CD4-positive, alpha-beta T cell (primary cell): ENCODE results near the gene TRIM67. TPM values are rescaled to one million over a fixed set of nuclear protein-coding genes. Genes with fewer than 3 reads are reported as not detected.

ENCODE experiments used
- ATAC-seq: fragments of 200-7000 bp; cut with Tn5 transposase; one replicate; pipeline ENCODE4 v1.10.0; 2022; ENCODE audit warnings: mild to moderate bottlenecking; ENCODE audit not compliant: poor library complexity
- CTCF ChIA-PET: fragments of 350-600 bp; sonication (Branson Sonifier 250); formaldehyde crosslinking; loops from one replicate; lab custom pipeline; 2021; ENCODE audit warnings: antibody characterized with exemption, inconsistent platforms; lab: Charles Lee
- POLR2A ChIA-PET: fragments of 350-600 bp; sonication (Branson Sonifier 250); formaldehyde crosslinking; loops from one replicate; lab custom pipeline; 2021; ENCODE audit warnings: antibody characterized with exemption, inconsistent platforms; lab: Charles Lee
- DNase-seq, 14 experiments: peaks; one replicate each; pipeline ENCODE4 v3.0.0-alpha.2; 2013 to 2020; ENCODE audit warnings: mixed read lengths in 2 of 14
- H3K27ac ChIP-seq, 2 donors: one replicate each; pipeline versions ENCODE4 v1.5.1 to v1.7.0; 2013; ENCODE audit warnings: low read length in 2 of 2, low read depth in 1 of 2, mild to moderate bottlenecking in 1 of 2
- H3K27me3 ChIP-seq, 2 experiments: 1 replicate in 1 of 2; 2 replicates in 1 of 2; pipeline versions ENCODE4 v1.6.1 to v1.7.0; 2013; ENCODE audit warnings: low read length in 2 of 2, control low read depth in 1 of 2, mild to moderate bottlenecking in 1 of 2, moderate library complexity in 1 of 2; ENCODE audit not compliant: insufficient read depth in 2 of 2, control insufficient read depth in 1 of 2
- H3K36me3 ChIP-seq: one replicate; pipeline ENCODE4 v1.6.1; 2013; ENCODE audit warnings: low read length, control low read depth; ENCODE audit not compliant: insufficient read depth
- H3K4me1 ChIP-seq: one replicate; pipeline ENCODE4 v1.6.1; 2013; ENCODE audit warnings: low read length, control low read depth; ENCODE audit not compliant: insufficient read depth
- H3K4me3 ChIP-seq: one replicate; pipeline ENCODE4 v1.5.1; 2013; ENCODE audit warnings: mild to moderate bottlenecking, low read length, moderate library complexity
- H3K9me3 ChIP-seq, 2 experiments: 1 replicate in 1 of 2; 2 replicates in 1 of 2; pipeline versions ENCODE4 v1.6.1 to v1.7.0; 2013; ENCODE audit warnings: low read length in 2 of 2, mild to moderate bottlenecking in 2 of 2, control low read depth in 1 of 2, moderate library complexity in 1 of 2; ENCODE audit not compliant: control insufficient read depth in 1 of 2, insufficient read depth in 1 of 2
- H3K27ac Mint-ChIP-seq: one replicate; pipeline ENCODE4 v1.8.0; 2020; ENCODE audit warnings: mixed read lengths
- H3K27me3 Mint-ChIP-seq: one replicate; pipeline ENCODE4 v1.8.0; 2021; ENCODE audit warnings: mixed read lengths
- H3K36me3 Mint-ChIP-seq: one replicate; pipeline ENCODE4 v1.8.0; 2021; ENCODE audit warnings: low read depth, mixed read lengths
- H3K4me1 Mint-ChIP-seq: one replicate; pipeline ENCODE4 v1.8.0; 2021; ENCODE audit warnings: low read depth, mixed read lengths
- H3K4me3 Mint-ChIP-seq: one replicate; pipeline ENCODE4 v1.8.0; 2020; ENCODE audit warnings: mild to moderate bottlenecking, mixed read lengths
- H3K9me3 Mint-ChIP-seq: one replicate; pipeline ENCODE4 v1.8.0; 2020; ENCODE audit warnings: mixed read lengths
- CTCF ChIP-seq: fragments of 200-600 bp; IDR thresholded peaks from one replicate; pipeline ENCODE4 v1.8.0; 2022; ENCODE audit warnings: antibody characterized with exemption, mild to moderate bottlenecking
- intact Hi-C, 2 experiments: fragments of 100-400 bp; cut with DNase I in 1 of 2; cut with micrococcal nuclease in 1 of 2; formaldehyde crosslinking; loops; one replicate each; pipeline versions ENCODE4 v1.15.1 to v1.9.0; 2023 to 2025; cut with DNase I, micrococcal nuclease
- total RNA-seq, 174 experiments: library from RNA in 2 of 174; stranded (reverse) in 2 of 174; gene quantifications; one replicate each; pipeline ENCODE4 v1.2.3 and lab custom pipeline; 2021 to 2026

Gene TRIM67
- total RNA-seq, 2 experiments from 2014 or later = not detected

GRCh38 chr1:231184891-231185290, 23.0 kb downstream of the TRIM67 start:
- Histone ChIP-seq H3K9me3 (peaks cover 0 to 3% of the 10 kb centered on the region in 2 experiments), H3K4me1 (no peaks in the 10 kb centered on the region), H3K27me3 (peaks cover 10 to 56% of the 10 kb centered on the region in 2 experiments), H3K27ac (no peak overlapping the region), H3K36me3 (no peaks in the 10 kb centered on the region), H3K4me3 (no peak overlapping the region)
- intact Hi-C loops = no loop called here
- ATAC-seq (no peak), DNase-seq (no peak)
- Mint-ChIP-seq H3K9me3 (peaks cover 2% of the 10 kb centered on the region), H3K27me3 (peaks cover 66% of the 10 kb centered on the region), H3K4me3 (no peak overlapping the region), H3K4me1 (no peaks in the 10 kb centered on the region), H3K36me3 (no peaks in the 10 kb centered on the region), H3K27ac (no peak overlapping the region)
- TF ChIP-seq CTCF = no peak
- ChIA-PET CTCF (no interaction called here), POLR2A (no interaction called here)

GRCh38 chr1:231185391-231185790, 23.5 kb downstream of the TRIM67 start:
- H3K27ac ChIP-seq = no peak overlapping the region
- intact Hi-C loops = no loop called here
- no peaks in the 10 kb centered on the region for H3K36me3 ChIP-seq
- H3K4me3 Mint-ChIP-seq = no peak overlapping the region
- TF ChIP-seq CTCF = no peak
- peaks cover 11 to 51% of the 10 kb centered on the region in 2 experiments for H3K27me3 ChIP-seq
- H3K27me3 Mint-ChIP-seq = peaks cover 63% of the 10 kb centered on the region
- no peak overlapping the region for H3K27ac Mint-ChIP-seq
- no peaks in the 10 kb centered on the region for H3K36me3 Mint-ChIP-seq
- no peak for DNase-seq
- H3K9me3 ChIP-seq = peaks cover 0 to 3% of the 10 kb centered on the region in 2 experiments
- ChIA-PET POLR2A (no interaction called here), CTCF (no interaction called here)
- H3K9me3 Mint-ChIP-seq = peaks cover 2% of the 10 kb centered on the region
- no peak overlapping the region for H3K4me3 ChIP-seq
- no peaks in the 10 kb centered on the region for H3K4me1 Mint-ChIP-seq
- no peak for ATAC-seq
- no peaks in the 10 kb centered on the region for H3K4me1 ChIP-seq

- Histone ChIP-seq H3K36me3 (no peaks in the 10 kb centered on the region), H3K27ac (no peak overlapping the region), H3K4me3 (no peak overlapping the region), H3K4me1 (no peaks in the 10 kb centered on the region), H3K27me3 (peaks cover 11 to 43% of the 10 kb centered on the region in 2 experiments), H3K9me3 (peaks cover 0 to 3% of the 10 kb centered on the region in 2 experiments)
- H3K4me3 Mint-ChIP-seq = no peak overlapping the region
- no peaks in the 10 kb centered on the region for H3K4me1 Mint-ChIP-seq
- H3K27me3 Mint-ChIP-seq = peaks cover 61% of the 10 kb centered on the region
- no peak for TF ChIP-seq CTCF
- no peak overlapping the region for H3K27ac Mint-ChIP-seq
- CTCF ChIA-PET = interaction anchor here (0.5 kb wide), 1 partner anchor 171 kb away, joined by 3 read pairs; no protein-coding TSS in a partner anchor
- no peak for ATAC-seq
- DNase-seq = no peak
- POLR2A ChIA-PET = no interaction called here
- no peaks in the 10 kb centered on the region for H3K36me3 Mint-ChIP-seq
- intact Hi-C loops = no loop called here
- peaks cover 2% of the 10 kb centered on the region for H3K9me3 Mint-ChIP-seq
Observed at GRCh38 chr1:231186356-231187115, 24.7 kb downstream of the TRIM67 start.
